Vagina (tissue), 2 donors: ENCODE results near the gene SLC6A7.

Experiments
- CTCF ChIP-seq, 3 experiments: fragments of 450-650 bp in 2 of 3; fragments of 200-600 bp in 1 of 3; sonication (generic) in 1 of 3; IDR thresholded peaks; one replicate each; pipeline ENCODE4 v1.5.1; 2017 to 2019; ENCODE audit warnings: antibody characterized with exemption in 3 of 3, mild to moderate bottlenecking in 2 of 3, moderate library complexity in 2 of 3
- POLR2A ChIP-seq, 2 donors: fragments of 450-650 bp; IDR thresholded peaks; one replicate each; pipeline ENCODE4 v1.6.1; 2017; ENCODE audit warnings: antibody characterized with exemption in 2 of 2, mild to moderate bottlenecking in 2 of 2, moderate library complexity in 2 of 2
- POLR2AphosphoS5 ChIP-seq, 2 donors: sonication (generic); formaldehyde crosslinking; IDR thresholded peaks; one replicate each; pipeline ENCODE4 v1.9.0; 2017; ENCODE audit warnings: antibody characterized with exemption in 2 of 2, mild to moderate bottlenecking in 2 of 2, low read depth in 1 of 2; ENCODE audit not compliant: insufficient read depth in 1 of 2

- TF ChIP-seq POLR2A (IDR thresholded peaks at IDR 0.05) (no peak), CTCF (IDR thresholded peaks at IDR 0.05) (no peak), POLR2AphosphoS5 (IDR thresholded peaks at IDR 0.05; ENCODE audit: insufficient read depth in 1 of 2, low read depth in 1 of 2) (peak in 1 of 2 donors; percentile 57)
Measured at GRCh38 chr5:150153957-150154617, 35.8 kb upstream of the SLC6A7 start.
